PFSK-1 (cell line): ENCODE data around the gene NKTR.

ENCODE experiments used
- FOXP2 ChIP-seq: optimal IDR thresholded peaks from 2 replicates; pipeline ENCODE3; 2011; ENCODE audit warnings: borderline replicate concordance, control low read depth, inconsistent platforms; ENCODE audit not compliant: insufficient read depth; ENCODE audit errors: extremely low read length, extremely low read depth
- POLR2AphosphoS5 ChIP-seq: IDR thresholded peaks from 2 replicates; pipeline ENCODE4 v1.6.1; 2012; ENCODE audit warnings: low read depth, mild to moderate bottlenecking, control low read depth, low read length, moderate library complexity
- REST ChIP-seq, 2 experiments: IDR thresholded peaks; 2 replicates each; pipeline versions ENCODE4 v1.6.1 to v1.8.0; 2011 to 2012; ENCODE audit warnings: low read depth in 2 of 2, low read length in 2 of 2, control low read depth in 1 of 2, inconsistent platforms in 1 of 2, mild to moderate bottlenecking in 1 of 2, moderate library complexity in 1 of 2; ENCODE audit not compliant: insufficient read depth in 1 of 2
- SIN3A ChIP-seq: IDR thresholded peaks from 2 replicates; pipeline ENCODE4 v1.6.1; 2012; ENCODE audit warnings: mild to moderate bottlenecking, low read length, moderate library complexity, borderline replicate concordance; ENCODE audit not compliant: insufficient read depth
- TAF1 ChIP-seq: IDR thresholded peaks from 2 replicates; pipeline ENCODE4 v1.6.1; 2012; ENCODE audit warnings: low read length, control low read depth, borderline replicate concordance; ENCODE audit not compliant: insufficient read depth

NKTR gene

GRCh38 chr3:42562047-42562907 is 38.2 kb upstream of the NKTR start:
- TF ChIP-seq FOXP2 (no peak), POLR2AphosphoS5 (no peak), TAF1 (no peak), REST (IDR thresholded peaks at IDR 0.05; ENCODE audit: insufficient read depth in 1 of 2, low read depth in 2 of 2, low read length in 2 of 2) (no peak), SIN3A (no peak)

- TF ChIP-seq POLR2AphosphoS5 (no peak), FOXP2 (no peak), TAF1 (no peak), REST (IDR thresholded peaks at IDR 0.05; ENCODE audit: insufficient read depth in 1 of 2, low read depth in 2 of 2, low read length in 2 of 2) (no peak), SIN3A (no peak)
Observed at GRCh38 chr3:42569593-42570142, 30.8 kb upstream of the NKTR start.

- TF ChIP-seq POLR2AphosphoS5 (no peak), FOXP2 (no peak), TAF1 (no peak), SIN3A (no peak), REST (IDR thresholded peaks at IDR 0.05; ENCODE audit: insufficient read depth in 1 of 2, low read depth in 2 of 2, low read length in 2 of 2) (no peak)
Observed at GRCh38 chr3:42572278-42572677, 28.2 kb upstream of the NKTR start.

GRCh38 chr3:42575137-42575741 is 25.2 kb upstream of the NKTR start:
- TF ChIP-seq FOXP2 (no peak), SIN3A (no peak), POLR2AphosphoS5 (no peak), REST (IDR thresholded peaks at IDR 0.05; ENCODE audit: insufficient read depth in 1 of 2, low read depth in 2 of 2, low read length in 2 of 2) (no peak), TAF1 (no peak)
